Astrocyte (in vitro differentiated cells and primary cell): ENCODE results near the gene SH3PXD2B.

ENCODE experiments used
- CTCF ChIP-seq: IDR thresholded peaks from 2 replicates; pipeline ENCODE4 v1.5.1; 2011; ENCODE audit warnings: low read depth, mild to moderate bottlenecking, inconsistent platforms, low read length, moderate library complexity; ENCODE audit not compliant: insufficient read depth
- EZH2 ChIP-seq: IDR thresholded peaks from 2 replicates; pipeline ENCODE4 v1.6.1; 2012; ENCODE audit warnings: mild to moderate bottlenecking, low read length, inconsistent platforms; ENCODE audit not compliant: insufficient read depth

DNA sequence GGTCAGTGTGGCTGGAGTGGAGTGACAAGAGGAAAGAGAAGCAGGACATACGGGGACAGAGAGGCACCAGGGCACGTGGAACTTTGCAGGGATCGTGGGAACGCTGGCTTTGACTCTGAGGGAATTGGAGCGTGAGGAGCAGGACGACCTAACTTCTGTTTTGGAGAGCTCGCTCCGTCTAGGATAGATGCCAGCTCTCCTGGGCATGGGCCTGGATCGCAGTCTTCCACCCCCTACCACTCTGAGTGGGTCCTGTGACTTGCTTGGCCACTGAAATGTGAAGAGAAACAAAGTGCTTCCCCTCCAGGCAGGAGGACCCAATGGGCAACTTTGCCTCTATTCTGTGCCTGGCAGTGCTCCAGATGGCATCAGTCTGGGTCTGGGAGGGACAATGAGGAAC lies 8.7 kb upstream of the SH3PXD2B start:
- no peak for TF ChIP-seq CTCF
- no peak for TF ChIP-seq EZH2
